Right lung (tissue), 5 donors: ENCODE results near the gene PRKN. TPM values are rescaled to one million over a fixed set of nuclear protein-coding genes. Genes with fewer than 3 reads are reported as not detected.

Experiments
- DNase-seq, 2 donors: peaks; one replicate each; pipeline ENCODE4 v3.0.0-alpha.2; 2013
- polyA plus RNA-seq, 5 donors: library from polyadenylated mRNA; unstranded; fragments of 120-200 nt; gene quantifications; one replicate each; pipeline versions ENCODE4 v1.2.1 to v1.2.3, GENCODE V29; 2013; ENCODE audit warnings: inconsistent platforms in 1 of 5, low replicate concordance in 1 of 5; ENCODE audit not compliant: insufficient read length in 5 of 5, insufficient read depth in 1 of 5

PRKN gene
- polyA plus RNA-seq, 5 donors: 2.0 to 3.6 (median 2.7) TPM

GRCh38 chr6:162325051-162325450, 402.5 kb downstream of the PRKN start:
- peak; percentile 4 to 11 for DNase-seq

GRCh38 chr6:162315291-162315690, 412.3 kb downstream of the PRKN start:
- DNase-seq: no peak

- DNase-seq: no peak
Measured at GRCh38 chr6:162313922-162314660, 413.5 kb downstream of the PRKN start.

- DNase-seq: no peak
Measured at GRCh38 chr6:162307865-162308264, 419.7 kb downstream of the PRKN start.

GRCh38 chr6:162306616-162307015, 420.9 kb downstream of the PRKN start:
- no peak for DNase-seq

- no peak for DNase-seq
Measured at GRCh38 chr6:162301128-162301527, 426.4 kb downstream of the PRKN start.

- DNase-seq: peak; percentile 20 to 45
Measured at GRCh38 chr6:162294029-162294428, 433.5 kb downstream of the PRKN start.

- DNase-seq: no peak
Measured at GRCh38 chr6:162292915-162293314, 434.7 kb downstream of the PRKN start.

- peak; percentile 45 to 58 for DNase-seq
Measured at GRCh38 chr6:162290846-162291465, 436.6 kb downstream of the PRKN start.

GRCh38 chr6:162289972-162290371, 437.6 kb downstream of the PRKN start:
- no peak for DNase-seq

- DNase-seq: no peak
Measured at GRCh38 chr6:162273986-162274385, 453.6 kb downstream of the PRKN start.

GRCh38 chr6:162271922-162272321, 455.6 kb downstream of the PRKN start:
- DNase-seq: no peak

- no peak for DNase-seq
Measured at GRCh38 chr6:162270966-162271365, 456.6 kb downstream of the PRKN start.

- DNase-seq: no peak
Measured at GRCh38 chr6:162267641-162268040, 459.9 kb downstream of the PRKN start.

- DNase-seq: no peak
Measured at GRCh38 chr6:162267126-162267525, 460.4 kb downstream of the PRKN start.

- DNase-seq: no peak
Measured at GRCh38 chr6:162264581-162264980, 463.0 kb downstream of the PRKN start.

- no peak for DNase-seq
Measured at GRCh38 chr6:162262466-162263196, 464.9 kb downstream of the PRKN start.

GRCh38 chr6:162261598-162261997, 466.0 kb downstream of the PRKN start:
- DNase-seq: no peak

GRCh38 chr6:162260027-162260426, 467.5 kb downstream of the PRKN start:
- DNase-seq: no peak

- no peak for DNase-seq
Measured at GRCh38 chr6:162258647-162259046, 468.9 kb downstream of the PRKN start.

GRCh38 chr6:162256361-162256760, 471.2 kb downstream of the PRKN start:
- peak in 1 of 2 donors; percentile 9 for DNase-seq

GRCh38 chr6:162251257-162251656, 476.3 kb downstream of the PRKN start:
- DNase-seq: no peak
